Measurements from ENCODE around the gene OGFRL1.

The OGFRL1 gene

GRCh38 chr6:71334768-71335167, 46.2 kb downstream of the OGFRL1 start:
- DNase-seq (ENCODE audit: low spot score): no peak

- no peak for DNase-seq (ENCODE audit: low spot score)
Measured at GRCh38 chr6:71335544-71335943, 46.9 kb downstream of the OGFRL1 start.

GRCh38 chr6:71336901-71337300, 48.3 kb downstream of the OGFRL1 start:
- DNase-seq (ENCODE audit: low spot score): no peak

- no peak for DNase-seq (ENCODE audit: low spot score)
Measured at GRCh38 chr6:71338540-71339316, 50.1 kb downstream of the OGFRL1 start.

- no peak for DNase-seq (ENCODE audit: low spot score)
Measured at GRCh38 chr6:71342772-71343171, 54.2 kb downstream of the OGFRL1 start.

- DNase-seq (ENCODE audit: low spot score): no peak
Measured at GRCh38 chr6:71345476-71346333, 57.1 kb downstream of the OGFRL1 start.

GRCh38 chr6:71346334-71346694, 57.7 kb downstream of the OGFRL1 start:
- DNase-seq (ENCODE audit: low spot score): no peak

GRCh38 chr6:71347119-71347518, 58.5 kb downstream of the OGFRL1 start:
- DNase-seq (ENCODE audit: low spot score): no peak

GRCh38 chr6:71349395-71349794, 60.8 kb downstream of the OGFRL1 start:
- DNase-seq (ENCODE audit: low spot score): no peak

- DNase-seq (ENCODE audit: low spot score): no peak
Measured at GRCh38 chr6:71349976-71350615, 61.5 kb downstream of the OGFRL1 start.

GRCh38 chr6:71351190-71351589, 62.6 kb downstream of the OGFRL1 start:
- no peak for DNase-seq (ENCODE audit: low spot score)

Measured in HuH-7 (cell line).